HUES6 (cell line): ENCODE results near the gene KCNN3.
"Not testable (repeated sequence)": the region's sequence is repeated elsewhere in the genome, so short reads cannot be mapped to it uniquely, and the experiment has no call there.

ENCODE experiments used
- H3K27ac ChIP-seq: 2 replicates; pipeline ENCODE4 v1.7.0; 2013; ENCODE audit warnings: low read depth, mild to moderate bottlenecking, low read length, inconsistent platforms
- H3K27me3 ChIP-seq: 2 replicates; pipeline ENCODE4 v1.6.1; 2013; ENCODE audit warnings: low read length; ENCODE audit not compliant: control insufficient read depth, insufficient read depth
- H3K36me3 ChIP-seq: 2 replicates; pipeline ENCODE4 v1.6.1; 2013; ENCODE audit warnings: low read length; ENCODE audit not compliant: control insufficient read depth, insufficient read depth
- H3K4me1 ChIP-seq: 2 replicates; pipeline ENCODE4 v1.6.1; 2013; ENCODE audit warnings: low read length; ENCODE audit not compliant: control insufficient read depth, insufficient read depth
- H3K4me3 ChIP-seq: 2 replicates; pipeline ENCODE4 v1.5.1; 2013; ENCODE audit warnings: low read depth, low read length
- H3K9ac ChIP-seq: one replicate; pipeline ENCODE4 v1.6.1; 2013; ENCODE audit warnings: mild to moderate bottlenecking, low read length
- H3K9me3 ChIP-seq: 2 replicates; pipeline ENCODE4 v1.6.1; 2013; ENCODE audit warnings: low read depth, low read length; ENCODE audit not compliant: control insufficient read depth, insufficient read depth

The KCNN3 gene

GRCh38 chr1:154671412-154671811, 198.7 kb downstream of the KCNN3 start:
- H3K27ac ChIP-seq, H3K4me1 ChIP-seq, H3K4me3 ChIP-seq, H3K9me3 ChIP-seq, H3K36me3 ChIP-seq, H3K27me3 ChIP-seq, H3K9ac ChIP-seq: not testable (repeated sequence)

GRCh38 chr1:154670310-154671270, 199.5 kb downstream of the KCNN3 start:
- H3K27ac ChIP-seq, H3K36me3 ChIP-seq, H3K9me3 ChIP-seq, H3K4me3 ChIP-seq, H3K4me1 ChIP-seq, H3K9ac ChIP-seq, H3K27me3 ChIP-seq: not testable (repeated sequence)

GRCh38 chr1:154669464-154670282, 200.4 kb downstream of the KCNN3 start:
- Histone ChIP-seq H3K36me3 (no peaks in the 10 kb centered on the region), H3K27me3 (no peaks in the 10 kb centered on the region), H3K27ac (no peak overlapping the region), H3K4me3 (no peak overlapping the region), H3K9me3 (no peaks in the 10 kb centered on the region), H3K4me1 (peaks cover 3% of the 10 kb centered on the region; the same call in 1 of the 2 replicates), H3K9ac (no peak overlapping the region)

- Histone ChIP-seq H3K27me3 (no peaks in the 10 kb centered on the region), H3K4me3 (no peak overlapping the region), H3K4me1 (peaks cover 1% of the 10 kb centered on the region; the same call in 1 of the 2 replicates), H3K36me3 (no peaks in the 10 kb centered on the region), H3K9ac (no peak overlapping the region), H3K27ac (no peak overlapping the region), H3K9me3 (no peaks in the 10 kb centered on the region)
Observed at GRCh38 chr1:154666051-154666790, 203.9 kb downstream of the KCNN3 start.

GRCh38 chr1:154664331-154665002, 205.6 kb downstream of the KCNN3 start:
- Histone ChIP-seq H3K27me3 (no peaks in the 10 kb centered on the region), H3K4me3 (no peak overlapping the region), H3K36me3 (no peaks in the 10 kb centered on the region), H3K4me1 (peaks cover 3% of the 10 kb centered on the region; the same call in 1 of the 2 replicates), H3K9me3 (no peaks in the 10 kb centered on the region), H3K27ac (no peak overlapping the region), H3K9ac (no peak overlapping the region)

GRCh38 chr1:154663471-154664060, 206.5 kb downstream of the KCNN3 start:
- Histone ChIP-seq H3K9me3 (no peaks in the 10 kb centered on the region), H3K27ac (no peak overlapping the region), H3K27me3 (no peaks in the 10 kb centered on the region), H3K9ac (no peak overlapping the region), H3K4me1 (peaks cover 3% of the 10 kb centered on the region; the same call in 1 of the 2 replicates), H3K4me3 (no peak overlapping the region), H3K36me3 (no peaks in the 10 kb centered on the region)

- Histone ChIP-seq H3K27ac (no peak overlapping the region), H3K9me3 (no peaks in the 10 kb centered on the region), H3K36me3 (no peaks in the 10 kb centered on the region), H3K27me3 (no peaks in the 10 kb centered on the region), H3K4me1 (peaks cover 3% of the 10 kb centered on the region; the same call in 1 of the 2 replicates), H3K9ac (no peak overlapping the region), H3K4me3 (no peak overlapping the region)
Observed at GRCh38 chr1:154661110-154661509, 209.0 kb downstream of the KCNN3 start.

- H3K27me3 ChIP-seq: no peaks in the 10 kb centered on the region
- H3K4me3 ChIP-seq: no peak overlapping the region
- no peak overlapping the region for H3K27ac ChIP-seq
- H3K4me1 ChIP-seq: peaks cover 3% of the 10 kb centered on the region; the same call in 1 of the 2 replicates
- H3K9me3 ChIP-seq: no peaks in the 10 kb centered on the region
- H3K9ac ChIP-seq: no peak overlapping the region
- no peaks in the 10 kb centered on the region for H3K36me3 ChIP-seq
Observed at GRCh38 chr1:154659823-154660592, 210.1 kb downstream of the KCNN3 start.

GRCh38 chr1:154657556-154657955, 212.5 kb downstream of the KCNN3 start:
- Histone ChIP-seq H3K36me3 (no peaks in the 10 kb centered on the region), H3K9me3 (no peaks in the 10 kb centered on the region; the same call in 1 of the 2 replicates), H3K27me3 (no peaks in the 10 kb centered on the region), H3K9ac (no peak overlapping the region), H3K27ac (no peak overlapping the region), H3K4me1 (peaks cover 7% of the 10 kb centered on the region; the same call in 1 of the 2 replicates), H3K4me3 (no peak overlapping the region)
